WTC11 (cell line): ENCODE measurements around the gene ZXDC.

Experiments used
- ATF3 ChIP-seq: sonication (generic); formaldehyde crosslinking; conservative IDR thresholded peaks from 2 replicates; pipeline ENCODE4 v1.8.1; 2022; ENCODE audit warnings: mild to moderate bottlenecking, missing genetic modification reagents
- CTCF ChIP-seq: fragments of 200-600 bp; IDR thresholded peaks from 2 replicates; pipeline ENCODE4 v1.8.0; 2022; ENCODE audit warnings: antibody characterized with exemption
- ELF4 ChIP-seq: sonication (generic); formaldehyde crosslinking; IDR thresholded peaks from 2 replicates; pipeline ENCODE4 v1.8.1; 2022; ENCODE audit warnings: low read depth, mild to moderate bottlenecking, moderate library complexity, missing genetic modification reagents
- ESRRA ChIP-seq: sonication (generic); formaldehyde crosslinking; IDR thresholded peaks from 2 replicates; pipeline ENCODE4 v1.8.1; 2022; ENCODE audit warnings: mild to moderate bottlenecking, missing genetic modification reagents, borderline replicate concordance
- FOXP4 ChIP-seq: sonication (generic); formaldehyde crosslinking; IDR thresholded peaks from 2 replicates; pipeline ENCODE4 v1.8.0; 2022; ENCODE audit warnings: mild to moderate bottlenecking, missing genetic modification reagents
- IRF2 ChIP-seq: sonication (generic); formaldehyde crosslinking; IDR thresholded peaks from 2 replicates; pipeline ENCODE4 v1.8.0; 2022; ENCODE audit warnings: low read depth, missing genetic modification reagents, borderline replicate concordance
- OVOL2 ChIP-seq: fragments of 250-450 bp; sonication (Bioruptor Pico); IDR thresholded peaks from 2 replicates; pipeline ENCODE4 v1.9.0; 2021; ENCODE audit warnings: mild to moderate bottlenecking, borderline replicate concordance
- SP1 ChIP-seq: sonication (generic); formaldehyde crosslinking; conservative IDR thresholded peaks from 2 replicates; pipeline ENCODE4 v1.8.1; 2022; ENCODE audit warnings: missing genetic modification reagents
- TEAD1 ChIP-seq: sonication (generic); formaldehyde crosslinking; IDR thresholded peaks from 2 replicates; pipeline ENCODE4 v1.8.0; 2022; ENCODE audit warnings: mild to moderate bottlenecking, missing genetic modification reagents
- USF2 ChIP-seq: sonication (generic); formaldehyde crosslinking; IDR thresholded peaks from 2 replicates; pipeline ENCODE4 v1.8.1; 2023; ENCODE audit warnings: mild to moderate bottlenecking, missing genetic modification reagents, moderate library complexity
- ZNF219 ChIP-seq: sonication (generic); formaldehyde crosslinking; IDR thresholded peaks from 2 replicates; pipeline ENCODE4 v1.8.0; 2023; ENCODE audit warnings: missing genetic modification reagents, mild to moderate bottlenecking, borderline replicate concordance

GRCh38 chr3:126493051-126493450, 17.4 kb upstream of the ZXDC start:
- no peak for TF ChIP-seq USF2 (CRISPR knock-in tag)
- no peak for TF ChIP-seq ESRRA (CRISPR knock-in tag)
- TF ChIP-seq CTCF, result no peak
- no peak for TF ChIP-seq OVOL2 (CRISPR knock-in tag)
- TF ChIP-seq ZNF219 (CRISPR knock-in tag), result no peak
- TF ChIP-seq TEAD1 (CRISPR knock-in tag), result no peak
- no peak for TF ChIP-seq SP1 (CRISPR knock-in tag)
- no peak for TF ChIP-seq IRF2 (CRISPR knock-in tag)
- no peak for TF ChIP-seq FOXP4
- no peak for TF ChIP-seq ATF3 (CRISPR knock-in tag)
- no peak for TF ChIP-seq ELF4 (CRISPR knock-in tag)
